Smooth muscle cell (in vitro differentiated cells): ENCODE measurements around the gene GAS2. TPM values are rescaled to one million over a fixed set of nuclear protein-coding genes. Genes with fewer than 3 reads are reported as not detected.
A peak's percentile ranks its signal among the peaks of the same experiment; 100 is the strongest.

Source experiments
- DNase-seq: peaks from one replicate; lab custom pipeline; 2025; ENCODE audit not compliant: unreplicated experiment; lab: John Stamatoyannopoulos, UW
- H2AFZ ChIP-seq: fragments of 200-600 bp; sonication (generic); 2 replicates; pipeline ENCODE4 v1.6.0; 2016; ENCODE audit warnings: antibody characterized with exemption, low read depth, mild to moderate bottlenecking
- H3F3A ChIP-seq: fragments of 200-600 bp; sonication (generic); 2 replicates; pipeline ENCODE4 v1.6.0; 2017; ENCODE audit warnings: antibody characterized with exemption, low read depth
- H3K27ac ChIP-seq: fragments of 200-600 bp; sonication (generic); 2 replicates; pipeline ENCODE4 v1.5.1; 2016; ENCODE audit warnings: low read depth, mild to moderate bottlenecking
- H3K27me3 ChIP-seq: fragments of 200-600 bp; sonication (generic); 2 replicates; pipeline ENCODE4 v1.6.1; 2016; ENCODE audit warnings: low read depth, mild to moderate bottlenecking
- H3K36me3 ChIP-seq: fragments of 200-600 bp; sonication (generic); 2 replicates; pipeline ENCODE4 v1.5.1; 2016; ENCODE audit warnings: low read depth
- H3K4me1 ChIP-seq: fragments of 200-600 bp; sonication (generic); 2 replicates; pipeline ENCODE4 v1.5.1; 2016; ENCODE audit warnings: low read depth
- H3K4me2 ChIP-seq: fragments of 200-600 bp; sonication (generic); 2 replicates; pipeline ENCODE4 v1.6.0; 2016; ENCODE audit warnings: mild to moderate bottlenecking
- H3K4me3 ChIP-seq: fragments of 200-600 bp; sonication (generic); 2 replicates; pipeline ENCODE4 v1.5.1; 2016; ENCODE audit warnings: mild to moderate bottlenecking
- H3K79me2 ChIP-seq: fragments of 200-600 bp; sonication (generic); 2 replicates; pipeline ENCODE4 v1.6.0; 2016; ENCODE audit warnings: low read depth, mild to moderate bottlenecking
- H3K9ac ChIP-seq: fragments of 200-600 bp; sonication (generic); 2 replicates; pipeline ENCODE4 v1.6.0; 2016; ENCODE audit warnings: low read depth
- H3K9me3 ChIP-seq: fragments of 200-600 bp; sonication (generic); replicated peaks from 2 replicates; pipeline ENCODE4 v1.5.1; 2016; ENCODE audit warnings: low read depth
- H4K20me1 ChIP-seq: fragments of 200-600 bp; sonication (generic); 2 replicates; pipeline ENCODE4 v1.6.0; 2016; ENCODE audit warnings: low read depth
- CTCF ChIP-seq: fragments of 200-600 bp; sonication (generic); IDR thresholded peaks from 2 replicates; pipeline ENCODE4 v1.5.1; 2017; ENCODE audit warnings: borderline replicate concordance, mild to moderate bottlenecking, antibody characterized with exemption; ENCODE audit not compliant: insufficient read depth, poor library complexity, severe bottlenecking
- WGBS: methylation state at CpG from one replicate; pipeline ENCODE4 v1.1.7; 2016; ENCODE audit warnings: low lambda C conversion rate; 5-methylcytosine and 5-hydroxymethylcytosine counted together
- polyA plus RNA-seq: library from polyadenylated mRNA; unstranded; fragments of >200 nt; fragmentation: Nextera tagmentation; extraction: Ambion mirVana; gene quantifications from 2 replicates; pipeline ENCODE4 v1.2.1, GENCODE V29; 2016
- total RNA-seq: library from RNA; depleted of rRNA; stranded (reverse); fragments of >200 nt; gene quantifications from 2 replicates; pipeline ENCODE4 v1.2.3, GENCODE V29; 2014

GAS2 gene
- total and polyA plus RNA-seq, 2 experiments from 2014 or later = 0.31 to 1.3 TPM

GRCh38 chr11:22703040-22703439 is 36.6 kb downstream of the GAS2 start:
- peaks cover 6% of the 10 kb centered on the region for H3K4me1 ChIP-seq
- no peaks in the 10 kb centered on the region for H4K20me1 ChIP-seq
- DNase-seq = no peak
- peak overlapping the region; percentile 74 for H3K4me2 ChIP-seq
- no peaks in the 10 kb centered on the region for H3K9me3 ChIP-seq
- H3K9ac ChIP-seq = peak overlapping the region; percentile 65
- TF ChIP-seq CTCF = no peak
- peak overlapping the region; percentile 36 for H2AFZ ChIP-seq
- H3K36me3 ChIP-seq = no peaks in the 10 kb centered on the region
- H3K79me2 ChIP-seq = no peaks in the 10 kb centered on the region
- no peaks in the 10 kb centered on the region for H3K27me3 ChIP-seq
- H3K27ac ChIP-seq = peak overlapping the region; percentile 94
- H3K4me3 ChIP-seq = no peak overlapping the region
- 11% methylated on average over 3 of the region's 3 CpGs for WGBS
- no peaks in the 10 kb centered on the region for H3F3A ChIP-seq

GRCh38 chr11:22703591-22703990 is 37.2 kb downstream of the GAS2 start:
- 21% methylated on average over 2 of the region's 2 CpGs for WGBS
- H3K27me3 ChIP-seq = no peaks in the 10 kb centered on the region
- H3K4me3 ChIP-seq = no peak overlapping the region
- H3K4me1 ChIP-seq = peaks cover 6% of the 10 kb centered on the region
- TF ChIP-seq CTCF = no peak
- H3K27ac ChIP-seq = peak overlapping the region; percentile 94
- H3K4me2 ChIP-seq = peak overlapping the region; percentile 74
- H3F3A ChIP-seq = no peaks in the 10 kb centered on the region
- H2AFZ ChIP-seq = peak overlapping the region; percentile 36
- no peaks in the 10 kb centered on the region for H3K79me2 ChIP-seq
- no peaks in the 10 kb centered on the region for H4K20me1 ChIP-seq
- H3K36me3 ChIP-seq = no peaks in the 10 kb centered on the region
- no peaks in the 10 kb centered on the region for H3K9me3 ChIP-seq
- DNase-seq = no peak
- H3K9ac ChIP-seq = peak overlapping the region; percentile 65

- H2AFZ ChIP-seq = no peak overlapping the region
These were observed 40.9 kb downstream of the GAS2 start for GRCh38 chr11:22707119-22707899.

More at GRCh38 chr11:22707119-22707899, 40.9 kb downstream of the GAS2 start:
- H3K27me3 ChIP-seq = no peaks in the 10 kb centered on the region
- H3K4me1 ChIP-seq = peaks cover 6% of the 10 kb centered on the region
- no peaks in the 10 kb centered on the region for H3K79me2 ChIP-seq
- no peaks in the 10 kb centered on the region for H3K36me3 ChIP-seq
- no peaks in the 10 kb centered on the region for H4K20me1 ChIP-seq
- H3K27ac ChIP-seq = no peak overlapping the region
- no peak overlapping the region for H3K4me2 ChIP-seq
- H3K9ac ChIP-seq = no peak overlapping the region
- no peaks in the 10 kb centered on the region for H3K9me3 ChIP-seq
- no peak for DNase-seq
- no peak overlapping the region for H3K4me3 ChIP-seq
- no peak for TF ChIP-seq CTCF
- no peaks in the 10 kb centered on the region for H3F3A ChIP-seq
- 85% methylated on average over 3 of the region's 3 CpGs for WGBS
